IPS-15b (cell line): ENCODE results near the gene SLMAP.
"Not testable (repeated sequence)": the region's sequence is repeated elsewhere in the genome, so short reads cannot be mapped to it uniquely, and the experiment has no call there.

Experiments used
- H3K27me3 ChIP-seq: one replicate; pipeline ENCODE4 v1.6.1; 2013; ENCODE audit warnings: low read length; ENCODE audit not compliant: control insufficient read depth, insufficient read depth
- H3K36me3 ChIP-seq: one replicate; pipeline ENCODE4 v1.6.1; 2013; ENCODE audit warnings: low read length; ENCODE audit not compliant: control insufficient read depth, insufficient read depth
- H3K4me1 ChIP-seq: one replicate; pipeline ENCODE4 v1.6.1; 2013; ENCODE audit warnings: mild to moderate bottlenecking, low read length; ENCODE audit not compliant: control insufficient read depth, insufficient read depth
- H3K4me3 ChIP-seq: one replicate; pipeline ENCODE4 v1.5.1; 2013; ENCODE audit warnings: low read depth, low read length
- H3K9ac ChIP-seq: one replicate; pipeline ENCODE4 v1.6.1; 2013; ENCODE audit warnings: low read depth, mild to moderate bottlenecking, low read length
- H3K9me3 ChIP-seq: one replicate; pipeline ENCODE4 v1.6.1; 2013; ENCODE audit warnings: mild to moderate bottlenecking, low read length; ENCODE audit not compliant: control insufficient read depth, insufficient read depth

SLMAP gene

GRCh38 chr3:57872606-57873005 lies 116.5 kb downstream of the SLMAP start:
- Histone ChIP-seq H3K4me3 (no peak overlapping the region), H3K27me3 (no peaks in the 10 kb centered on the region), H3K9me3 (no peaks in the 10 kb centered on the region), H3K4me1 (no peaks in the 10 kb centered on the region), H3K36me3 (peaks cover 3% of the 10 kb centered on the region), H3K9ac (no peak overlapping the region)

- Histone ChIP-seq H3K27me3 (no peaks in the 10 kb centered on the region), H3K4me1 (no peaks in the 10 kb centered on the region), H3K4me3 (no peak overlapping the region), H3K9me3 (no peaks in the 10 kb centered on the region), H3K9ac (no peak overlapping the region), H3K36me3 (no peaks in the 10 kb centered on the region)
Measured at GRCh38 chr3:57876632-57877031, 120.5 kb downstream of the SLMAP start.

- Histone ChIP-seq H3K4me3 (no peak overlapping the region), H3K9ac (no peak overlapping the region), H3K27me3 (no peaks in the 10 kb centered on the region), H3K36me3 (no peaks in the 10 kb centered on the region), H3K9me3 (no peaks in the 10 kb centered on the region), H3K4me1 (no peaks in the 10 kb centered on the region)
Measured at GRCh38 chr3:57877116-57877515, 121.0 kb downstream of the SLMAP start.

GRCh38 chr3:57884436-57884835 lies 128.3 kb downstream of the SLMAP start:
- H3K4me1 ChIP-seq, H3K9ac ChIP-seq, H3K9me3 ChIP-seq, H3K4me3 ChIP-seq, H3K36me3 ChIP-seq, H3K27me3 ChIP-seq: not testable (repeated sequence)

DNA sequence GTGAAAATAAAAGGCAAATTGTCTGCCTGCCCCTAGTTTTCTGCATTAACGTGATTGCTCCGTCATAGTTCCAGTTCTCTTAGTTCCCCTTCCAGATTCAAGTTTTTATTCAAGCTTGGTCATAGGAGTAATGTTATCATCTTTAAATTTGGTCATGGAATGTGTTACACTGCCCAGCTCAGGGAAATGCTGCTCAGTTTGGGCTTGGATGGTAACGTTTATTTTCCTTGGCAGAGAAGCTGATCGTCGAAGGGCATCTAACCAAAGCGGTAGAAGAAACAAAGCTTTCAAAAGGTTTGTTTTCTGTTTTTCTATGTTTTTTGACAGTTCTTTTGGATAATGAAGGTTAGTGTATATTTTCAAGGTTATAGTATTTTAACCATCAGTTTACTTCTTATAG lies 133.7 kb downstream of the SLMAP start:
- Histone ChIP-seq H3K4me1 (no peaks in the 10 kb centered on the region), H3K9me3 (no peaks in the 10 kb centered on the region), H3K4me3 (no peak overlapping the region), H3K36me3 (no peaks in the 10 kb centered on the region), H3K27me3 (no peaks in the 10 kb centered on the region), H3K9ac (no peak overlapping the region)

DNA sequence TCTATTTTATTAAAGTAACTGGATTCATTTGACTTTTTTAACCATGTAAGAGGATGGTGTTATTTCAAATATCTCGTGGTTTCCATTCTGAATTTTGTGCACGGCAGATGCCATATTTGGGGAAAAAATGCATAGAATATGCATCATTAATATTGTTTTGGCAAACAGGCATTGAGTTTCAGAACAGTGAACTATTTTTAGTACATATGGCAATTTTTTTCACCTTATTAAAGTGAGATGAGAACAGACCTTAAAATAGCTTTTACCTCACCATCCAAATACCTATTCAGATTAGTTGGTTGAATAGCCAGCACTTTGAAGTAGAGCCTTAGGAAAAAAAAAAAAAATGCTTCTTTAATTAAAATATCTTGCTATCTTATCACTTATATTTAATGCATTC lies 134.8 kb downstream of the SLMAP start:
- Histone ChIP-seq H3K4me3 (no peak overlapping the region), H3K27me3 (no peaks in the 10 kb centered on the region), H3K9ac (no peak overlapping the region), H3K9me3 (no peaks in the 10 kb centered on the region), H3K36me3 (no peaks in the 10 kb centered on the region), H3K4me1 (no peaks in the 10 kb centered on the region)

- no peak overlapping the region for H3K4me3 ChIP-seq
- no peaks in the 10 kb centered on the region for H3K36me3 ChIP-seq
- H3K4me1 ChIP-seq: no peaks in the 10 kb centered on the region
- H3K27me3 ChIP-seq: no peaks in the 10 kb centered on the region
- no peak overlapping the region for H3K9ac ChIP-seq
- no peaks in the 10 kb centered on the region for H3K9me3 ChIP-seq
Measured at GRCh38 chr3:57892423-57892822, 136.3 kb downstream of the SLMAP start.

GRCh38 chr3:57893156-57893555 lies 137.0 kb downstream of the SLMAP start:
- Histone ChIP-seq H3K36me3 (no peaks in the 10 kb centered on the region), H3K27me3 (no peaks in the 10 kb centered on the region), H3K4me3 (no peak overlapping the region), H3K4me1 (no peaks in the 10 kb centered on the region), H3K9ac (no peak overlapping the region), H3K9me3 (no peaks in the 10 kb centered on the region)

- Histone ChIP-seq H3K4me1 (no peaks in the 10 kb centered on the region), H3K9me3 (no peaks in the 10 kb centered on the region), H3K36me3 (no peaks in the 10 kb centered on the region), H3K4me3 (no peak overlapping the region), H3K27me3 (no peaks in the 10 kb centered on the region), H3K9ac (no peak overlapping the region)
Measured at GRCh38 chr3:57893668-57894067, 137.6 kb downstream of the SLMAP start.

DNA sequence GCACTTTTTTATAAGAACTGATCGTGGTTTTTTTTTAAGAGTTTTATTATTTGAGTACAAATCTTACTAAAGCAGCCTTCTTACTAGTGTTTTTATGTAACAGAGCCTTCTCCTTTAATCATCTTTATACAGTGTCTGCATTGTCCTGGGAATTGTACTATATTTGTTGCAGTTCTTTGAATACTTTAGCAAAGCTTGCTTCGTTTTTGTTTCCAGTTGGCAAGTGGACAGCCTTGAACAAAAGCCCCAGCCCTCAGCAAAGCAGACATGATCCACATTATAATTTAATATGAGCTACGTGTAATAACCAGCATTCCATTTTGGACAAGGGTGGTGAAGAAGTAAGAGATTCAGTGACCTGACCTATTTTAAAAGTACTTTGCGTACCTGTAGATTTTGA lies 139.9 kb downstream of the SLMAP start:
- H3K9ac ChIP-seq: no peak overlapping the region
- no peaks in the 10 kb centered on the region for H3K27me3 ChIP-seq
- H3K4me1 ChIP-seq: no peaks in the 10 kb centered on the region
- H3K36me3 ChIP-seq: no peaks in the 10 kb centered on the region
- H3K4me3 ChIP-seq: no peak overlapping the region
- no peaks in the 10 kb centered on the region for H3K9me3 ChIP-seq

GRCh38 chr3:57896691-57897090 lies 140.6 kb downstream of the SLMAP start:
- Histone ChIP-seq H3K27me3 (no peaks in the 10 kb centered on the region), H3K9ac (no peak overlapping the region), H3K4me3 (no peak overlapping the region), H3K9me3 (no peaks in the 10 kb centered on the region), H3K36me3 (no peaks in the 10 kb centered on the region), H3K4me1 (no peaks in the 10 kb centered on the region)

- no peak overlapping the region for H3K9ac ChIP-seq
- H3K4me1 ChIP-seq: no peaks in the 10 kb centered on the region
Measured at GRCh38 chr3:57900786-57901185, 144.7 kb downstream of the SLMAP start.

More at GRCh38 chr3:57900786-57901185, 144.7 kb downstream of the SLMAP start:
- Histone ChIP-seq H3K36me3 (no peaks in the 10 kb centered on the region), H3K4me3 (no peak overlapping the region), H3K27me3 (no peaks in the 10 kb centered on the region), H3K9me3 (no peaks in the 10 kb centered on the region)
